Neural cell (in vitro differentiated cells): Measurements from ENCODE around the gene FAM124A.

Experiments used
- CTCF ChIP-seq: fragments of 450-650 bp; IDR thresholded peaks from 2 replicates; pipeline ENCODE4 v1.5.1; 2014; ENCODE audit warnings: antibody characterized with exemption, mild to moderate bottlenecking, moderate library complexity; ENCODE audit not compliant: poor library complexity, severe bottlenecking
- REST ChIP-seq: IDR thresholded peaks from 2 replicates; pipeline ENCODE4 v1.6.1; 2012; ENCODE audit warnings: borderline replicate concordance

GRCh38 chr13:51208716-51209115, 13.5 kb upstream of the FAM124A start:
- TF ChIP-seq CTCF, result no peak
- TF ChIP-seq REST, result no peak
